Measurements from ENCODE around the gene SLC25A5. TPM values are rescaled to one million over a fixed set of nuclear protein-coding genes. Genes with fewer than 3 reads are reported as not detected.

SLC25A5 gene
- 100 to 1,000 TPM; 148 to 182 (median 162) TPM for total RNA-seq
- total RNA-seq (2013), result 109 TPM

DNA sequence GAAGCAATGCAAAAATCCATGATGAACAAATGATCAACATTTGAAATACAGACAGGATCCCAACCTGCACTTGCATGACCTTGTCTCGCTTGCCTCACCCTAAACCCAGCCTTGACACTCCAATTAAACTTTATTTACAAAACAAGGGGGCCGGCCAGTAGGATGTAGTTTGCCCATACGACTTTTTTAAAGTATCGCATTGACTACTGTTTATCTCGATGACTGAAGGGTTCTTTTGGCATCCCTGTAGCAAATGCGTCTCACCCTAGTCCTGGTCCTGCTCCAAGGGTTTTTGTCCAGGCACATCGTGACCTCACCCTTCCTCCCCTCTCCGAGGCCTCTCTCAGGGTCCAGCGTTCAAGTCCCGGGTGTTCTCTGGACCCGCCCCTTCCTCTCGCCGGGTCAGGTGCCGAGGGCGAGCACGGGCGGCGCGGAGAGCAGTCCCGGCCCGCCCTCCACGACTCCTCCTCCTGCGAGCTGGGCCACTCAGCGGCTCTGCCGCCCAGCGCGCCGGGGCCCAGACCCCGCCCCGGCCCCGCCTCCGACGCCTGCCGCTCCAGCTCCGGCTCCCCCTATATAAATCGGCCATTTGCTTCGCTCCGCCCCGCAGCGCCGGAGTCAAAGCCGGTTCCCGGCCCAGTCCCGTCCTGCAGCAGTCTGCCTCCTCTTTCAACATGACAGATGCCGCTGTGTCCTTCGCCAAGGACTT lies at the start of gene SLC25A5:
Gene SLC25A5, plus strand, starts transcription at position 603 of the 709 bp plus-strand sequence. Its CDS starts 72 bp downstream, at position 675.
- Histone ChIP-seq H3K4me1 (ENCODE audit: control insufficient read depth, insufficient read depth, low read length) (peaks cover 15% of the 10 kb centered on the region), H3K27ac (ENCODE audit: low read length) (peak within 1 kb of the TSS; percentile 97), H3K36me3 (ENCODE audit: control insufficient read depth, insufficient read depth, low read length) (peaks cover 16% of the 10 kb centered on the region), H3K27me3 (ENCODE audit: control insufficient read depth, insufficient read depth, low read length) (no peaks in the 10 kb centered on the region), H3K9me3 (ENCODE audit: control insufficient read depth, insufficient read depth, low read length) (no peaks in the 10 kb centered on the region), H3K4me3 (ENCODE audit: low read length) (peak within 1 kb of the TSS; percentile 98)
- peak within 1 kb of the TSS; percentile 87 to 92 for H3K27ac Mint-ChIP-seq
- H3K27me3 Mint-ChIP-seq (ENCODE audit: low read depth in 2 of 2), result no peaks in the 10 kb centered on the region
- H3K36me3 Mint-ChIP-seq, result no peaks in the 10 kb centered on the region
- no peaks in the 10 kb centered on the region for H3K9me3 Mint-ChIP-seq
- WGBS (ENCODE audit: insufficient coverage), result 4% methylated on average over 46 of the region's 46 CpGs
- intact Hi-C loops (cut with micrococcal nuclease), result loop anchor here (5.0 kb wide), 2 partner anchors 231 to 404 kb away; partner anchors contain the start of genes NDUFA1, PGRMC1 and RNF113A
- peak; percentile 84 to 91 (median 86) for ATAC-seq
- H3K4me1 Mint-ChIP-seq, result peaks cover 0 to 6% of the 10 kb centered on the region in 2 donors
- TF ChIP-seq, protein P1, sequence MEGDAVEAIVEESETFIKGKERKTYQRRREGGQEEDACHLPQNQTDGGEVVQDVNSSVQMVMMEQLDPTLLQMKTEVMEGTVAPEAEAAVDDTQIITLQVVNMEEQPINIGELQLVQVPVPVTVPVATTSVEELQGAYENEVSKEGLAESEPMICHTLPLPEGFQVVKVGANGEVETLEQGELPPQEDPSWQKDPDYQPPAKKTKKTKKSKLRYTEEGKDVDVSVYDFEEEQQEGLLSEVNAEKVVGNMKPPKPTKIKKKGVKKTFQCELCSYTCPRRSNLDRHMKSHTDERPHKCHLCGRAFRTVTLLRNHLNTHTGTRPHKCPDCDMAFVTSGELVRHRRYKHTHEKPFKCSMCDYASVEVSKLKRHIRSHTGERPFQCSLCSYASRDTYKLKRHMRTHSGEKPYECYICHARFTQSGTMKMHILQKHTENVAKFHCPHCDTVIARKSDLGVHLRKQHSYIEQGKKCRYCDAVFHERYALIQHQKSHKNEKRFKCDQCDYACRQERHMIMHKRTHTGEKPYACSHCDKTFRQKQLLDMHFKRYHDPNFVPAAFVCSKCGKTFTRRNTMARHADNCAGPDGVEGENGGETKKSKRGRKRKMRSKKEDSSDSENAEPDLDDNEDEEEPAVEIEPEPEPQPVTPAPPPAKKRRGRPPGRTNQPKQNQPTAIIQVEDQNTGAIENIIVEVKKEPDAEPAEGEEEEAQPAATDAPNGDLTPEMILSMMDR (IDR thresholded peaks at IDR 0.05), result no peak
- peak within 1 kb of the TSS; percentile 89 for H3K4me3 Mint-ChIP-seq
- peak; percentile 77 to 89 for DNase-seq

DNA sequence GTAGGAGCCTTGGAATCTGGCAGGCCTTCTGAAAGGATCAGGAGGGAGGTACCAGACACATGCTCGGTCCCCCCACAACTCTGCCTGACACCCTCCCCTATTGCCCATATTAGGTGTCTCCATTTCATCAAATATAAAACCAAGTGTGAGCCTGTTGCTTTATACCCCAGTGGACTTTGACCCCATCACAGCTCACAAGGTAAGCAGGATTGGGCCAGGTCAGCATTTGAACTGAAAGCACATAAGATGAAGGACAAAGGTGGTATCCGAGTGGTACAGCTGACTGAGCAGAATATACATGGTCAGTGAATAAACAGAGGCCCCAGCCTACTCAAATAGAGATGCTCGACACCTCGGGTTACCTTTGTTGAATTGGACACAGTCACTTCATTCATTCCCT lies 49.1 kb upstream of the SLC25A5 start:
- Histone ChIP-seq H3K4me3 (ENCODE audit: low read length) (no peak overlapping the region), H3K27ac (ENCODE audit: low read length) (no peak overlapping the region), H3K4me1 (ENCODE audit: control insufficient read depth, insufficient read depth, low read length) (no peaks in the 10 kb centered on the region), H3K9me3 (ENCODE audit: control insufficient read depth, insufficient read depth, low read length) (no peaks in the 10 kb centered on the region), H3K27me3 (ENCODE audit: control insufficient read depth, insufficient read depth, low read length) (no peaks in the 10 kb centered on the region), H3K36me3 (ENCODE audit: control insufficient read depth, insufficient read depth, low read length) (no peaks in the 10 kb centered on the region)
- TF ChIP-seq, protein P1 (IDR thresholded peaks at IDR 0.05), result no peak
- no peaks in the 10 kb centered on the region for H3K4me1 Mint-ChIP-seq
- intact Hi-C loops (cut with micrococcal nuclease), result no loop called here
- no peak for ATAC-seq
- no peak overlapping the region for H3K27ac Mint-ChIP-seq
- no peaks in the 10 kb centered on the region for H3K27me3 Mint-ChIP-seq (ENCODE audit: low read depth in 2 of 2)
- H3K4me3 Mint-ChIP-seq, result no peak overlapping the region
- WGBS (ENCODE audit: insufficient coverage), result 92% methylated on average over 4 of the region's 4 CpGs
- H3K36me3 Mint-ChIP-seq, result no peaks in the 10 kb centered on the region
- H3K9me3 Mint-ChIP-seq, result no peaks in the 10 kb centered on the region
- DNase-seq, result no peak

DNA sequence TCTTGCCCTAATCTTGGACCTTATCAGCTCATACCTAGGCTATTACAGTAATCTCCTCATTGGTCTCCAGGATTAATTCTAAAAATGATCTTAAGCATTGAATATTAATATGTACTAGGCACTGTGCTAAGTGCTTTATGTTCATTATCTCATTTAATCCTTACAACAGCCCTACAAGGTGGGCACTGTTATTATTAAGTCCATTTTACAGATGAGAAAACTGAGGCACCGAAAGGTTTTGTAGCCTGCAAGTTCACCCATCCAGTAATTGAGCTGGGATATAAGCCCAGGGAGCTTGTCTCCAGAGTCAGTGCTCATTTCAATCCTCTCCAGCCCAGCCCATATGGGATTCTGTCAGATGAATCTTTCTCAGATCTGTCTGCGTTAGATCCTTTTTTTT lies 48.3 kb upstream of the SLC25A5 start:
- H3K9me3 Mint-ChIP-seq, result no peaks in the 10 kb centered on the region
- H3K4me3 Mint-ChIP-seq, result no peak overlapping the region
- intact Hi-C loops (cut with micrococcal nuclease), result no loop called here
- no peaks in the 10 kb centered on the region for H3K36me3 Mint-ChIP-seq
- no peaks in the 10 kb centered on the region for H3K9me3 ChIP-seq (ENCODE audit: control insufficient read depth, insufficient read depth, low read length)
- no peak overlapping the region for H3K27ac Mint-ChIP-seq
- no peak overlapping the region for H3K27ac ChIP-seq (ENCODE audit: low read length)
- no peaks in the 10 kb centered on the region for H3K27me3 Mint-ChIP-seq (ENCODE audit: low read depth in 2 of 2)
- 100% methylated on average over 2 of the region's 2 CpGs for WGBS (ENCODE audit: insufficient coverage)
- ATAC-seq (no peak), DNase-seq (no peak)
- TF ChIP-seq, protein P1 (IDR thresholded peaks at IDR 0.05), result no peak
- H3K4me1 Mint-ChIP-seq, result no peaks in the 10 kb centered on the region
- H3K4me1 ChIP-seq (ENCODE audit: control insufficient read depth, insufficient read depth, low read length), result no peaks in the 10 kb centered on the region
- no peaks in the 10 kb centered on the region for H3K36me3 ChIP-seq (ENCODE audit: control insufficient read depth, insufficient read depth, low read length)
- H3K27me3 ChIP-seq (ENCODE audit: control insufficient read depth, insufficient read depth, low read length), result no peaks in the 10 kb centered on the region
- H3K4me3 ChIP-seq (ENCODE audit: low read length), result no peak overlapping the region

Data from natural killer cell (primary cell).